ENCODE data around the gene MRPL20.
"Not testable (repeated sequence)": the region's sequence is repeated elsewhere in the genome, so short reads cannot be mapped to it uniquely, and the experiment has no call there.

The MRPL20 gene

DNA sequence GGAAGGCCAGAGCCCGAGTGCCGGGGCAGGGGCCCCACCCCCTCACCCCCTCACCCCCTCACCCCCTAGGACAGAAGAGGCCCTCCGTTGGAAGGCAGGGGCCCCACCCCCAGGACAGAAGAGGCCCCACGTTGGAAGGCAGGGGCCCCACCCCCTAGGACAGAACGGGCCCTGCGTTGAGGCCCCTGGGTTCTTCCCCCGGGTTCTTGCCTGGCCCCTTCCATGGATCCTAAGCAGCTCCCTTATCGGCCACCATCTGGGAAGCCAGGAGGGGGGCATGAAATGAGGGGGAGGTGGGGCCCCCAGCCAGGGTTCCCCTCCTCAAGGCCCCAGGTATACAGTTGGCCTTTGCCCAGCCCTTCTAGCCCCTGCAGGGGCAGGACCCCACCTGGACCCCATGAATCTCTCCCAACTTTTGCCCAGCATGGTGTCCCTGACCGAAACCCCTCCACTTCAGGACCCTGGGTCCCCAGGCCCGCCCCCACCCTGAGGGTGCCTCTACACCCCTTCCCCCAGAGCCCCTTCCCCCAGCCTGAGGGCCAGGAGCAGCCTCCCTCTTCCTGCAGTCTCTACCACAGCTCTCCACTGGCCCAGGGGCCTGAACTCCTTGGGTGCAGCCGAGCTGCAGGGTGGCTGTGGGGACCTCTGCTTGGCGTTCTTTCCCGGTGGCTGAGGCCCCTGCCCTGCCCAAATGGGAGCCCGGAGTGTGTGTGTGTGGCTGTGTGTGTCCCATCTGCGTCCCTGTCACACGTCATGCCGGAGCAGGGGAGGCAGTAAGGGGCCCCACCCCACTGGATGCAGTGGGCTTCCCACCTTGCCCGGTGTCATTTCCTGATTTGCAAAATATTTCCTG, 24.1 kb upstream of the MRPL20 start:
- no peak overlapping the region for H3K27ac ChIP-seq
- no peak overlapping the region for H3K4me3 ChIP-seq (IDR thresholded peaks at IDR 0.05; ENCODE audit: insufficient read depth, low read depth, low read length)
- no peaks in the 10 kb centered on the region for H3K4me1 ChIP-seq (ENCODE audit: low read depth, poor library complexity, severe bottlenecking)
- TF ChIP-seq, protein P1, sequence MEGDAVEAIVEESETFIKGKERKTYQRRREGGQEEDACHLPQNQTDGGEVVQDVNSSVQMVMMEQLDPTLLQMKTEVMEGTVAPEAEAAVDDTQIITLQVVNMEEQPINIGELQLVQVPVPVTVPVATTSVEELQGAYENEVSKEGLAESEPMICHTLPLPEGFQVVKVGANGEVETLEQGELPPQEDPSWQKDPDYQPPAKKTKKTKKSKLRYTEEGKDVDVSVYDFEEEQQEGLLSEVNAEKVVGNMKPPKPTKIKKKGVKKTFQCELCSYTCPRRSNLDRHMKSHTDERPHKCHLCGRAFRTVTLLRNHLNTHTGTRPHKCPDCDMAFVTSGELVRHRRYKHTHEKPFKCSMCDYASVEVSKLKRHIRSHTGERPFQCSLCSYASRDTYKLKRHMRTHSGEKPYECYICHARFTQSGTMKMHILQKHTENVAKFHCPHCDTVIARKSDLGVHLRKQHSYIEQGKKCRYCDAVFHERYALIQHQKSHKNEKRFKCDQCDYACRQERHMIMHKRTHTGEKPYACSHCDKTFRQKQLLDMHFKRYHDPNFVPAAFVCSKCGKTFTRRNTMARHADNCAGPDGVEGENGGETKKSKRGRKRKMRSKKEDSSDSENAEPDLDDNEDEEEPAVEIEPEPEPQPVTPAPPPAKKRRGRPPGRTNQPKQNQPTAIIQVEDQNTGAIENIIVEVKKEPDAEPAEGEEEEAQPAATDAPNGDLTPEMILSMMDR (conservative IDR thresholded peaks at IDR 0.05; ENCODE audit: low read depth, low read length) = no peak
- H3K4me2 ChIP-seq = no peak overlapping the region
- H2AFZ ChIP-seq (ENCODE audit: low read depth) = no peak overlapping the region
- no peaks in the 10 kb centered on the region for H3K79me2 ChIP-seq (ENCODE audit: insufficient read depth, low read depth)
- H3K36me3 ChIP-seq (ENCODE audit: insufficient read depth) = no peaks in the 10 kb centered on the region
- H4K20me1 ChIP-seq (ENCODE audit: insufficient read depth) = no peaks in the 10 kb centered on the region
- peaks cover 60% of the 10 kb centered on the region for H3K27me3 ChIP-seq (ENCODE audit: insufficient read depth, low read depth)
- H3K9ac ChIP-seq = no peak overlapping the region

DNA sequence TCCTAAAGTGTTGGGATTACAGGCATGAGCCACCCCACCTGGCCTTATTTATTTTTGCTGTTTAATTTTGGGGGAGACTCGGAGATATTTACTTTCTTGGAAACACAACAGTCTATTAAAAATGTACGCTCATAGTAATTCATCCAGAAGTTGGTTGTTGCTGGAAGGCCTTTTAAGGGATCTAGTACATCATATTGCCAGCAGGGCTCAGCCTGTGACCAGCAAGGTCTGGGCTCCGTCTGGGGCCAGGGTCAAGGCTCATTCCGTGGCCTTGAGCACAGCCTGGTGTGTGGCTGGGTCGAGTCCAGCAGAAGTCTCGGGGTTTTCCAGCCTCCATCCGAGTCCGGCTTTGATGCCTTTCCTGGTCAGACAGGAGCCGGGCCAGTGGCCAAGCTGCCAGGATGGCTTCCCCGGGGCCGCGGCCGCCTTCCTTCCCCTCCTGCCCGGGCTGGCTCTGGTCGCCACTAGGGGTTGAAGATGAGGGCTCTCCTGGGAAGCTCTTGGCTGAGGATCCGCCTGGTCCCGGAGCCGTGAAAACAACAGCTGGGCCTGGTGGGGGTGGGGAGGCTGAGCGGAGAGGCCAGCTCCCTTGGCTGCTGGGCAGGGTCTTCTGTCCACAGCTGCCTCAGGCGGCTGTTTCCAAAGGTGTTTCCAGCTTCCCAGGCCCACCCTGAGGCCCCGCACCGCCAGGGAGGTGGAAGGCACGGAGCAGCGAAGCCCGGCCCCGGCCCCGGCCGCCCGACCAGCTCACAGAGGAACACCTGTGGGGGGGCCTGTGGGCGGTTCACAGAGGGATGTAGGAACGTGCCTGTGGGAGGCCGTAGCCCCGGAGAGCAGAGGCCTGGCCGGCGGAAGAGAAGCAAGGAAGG, 23.3 kb upstream of the MRPL20 start:
- H3K4me3 ChIP-seq (IDR thresholded peaks at IDR 0.05; ENCODE audit: insufficient read depth, low read depth, low read length) = no peak overlapping the region
- H2AFZ ChIP-seq (ENCODE audit: low read depth) = no peak overlapping the region
- TF ChIP-seq, protein P1 (conservative IDR thresholded peaks at IDR 0.05; ENCODE audit: low read depth, low read length) = no peak
- no peak overlapping the region for H3K4me2 ChIP-seq
- no peak overlapping the region for H3K27ac ChIP-seq
- peaks cover 59% of the 10 kb centered on the region for H3K27me3 ChIP-seq (ENCODE audit: insufficient read depth, low read depth)
- no peaks in the 10 kb centered on the region for H3K4me1 ChIP-seq (ENCODE audit: low read depth, poor library complexity, severe bottlenecking)
- no peak overlapping the region for H3K9ac ChIP-seq
- H3K79me2 ChIP-seq (ENCODE audit: insufficient read depth, low read depth) = no peaks in the 10 kb centered on the region
- H4K20me1 ChIP-seq (ENCODE audit: insufficient read depth) = no peaks in the 10 kb centered on the region
- H3K36me3 ChIP-seq (ENCODE audit: insufficient read depth) = no peaks in the 10 kb centered on the region

DNA sequence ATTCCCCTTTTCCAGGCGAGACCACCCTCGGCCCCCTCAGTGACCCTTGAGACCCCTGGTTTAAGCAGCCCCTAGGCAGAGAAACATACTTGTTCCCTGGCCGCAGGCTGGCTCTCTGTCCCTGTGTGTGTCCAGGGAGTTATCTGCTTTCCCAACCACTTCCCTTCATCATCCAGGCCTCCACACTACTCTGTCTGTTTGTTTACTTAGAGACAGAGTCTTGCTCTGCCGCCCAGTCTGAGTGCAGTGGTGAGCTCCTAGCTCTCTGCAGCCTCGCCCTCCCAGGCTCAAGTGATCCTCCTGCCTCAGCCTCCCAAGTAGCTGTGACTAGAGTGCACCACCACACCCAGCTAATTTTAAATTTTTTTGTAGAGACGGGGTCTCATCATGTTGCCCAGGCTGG, 22.6 kb upstream of the MRPL20 start:
- Histone ChIP-seq H3K27ac (no peak overlapping the region), H3K4me3 (IDR thresholded peaks at IDR 0.05; ENCODE audit: insufficient read depth, low read depth, low read length) (no peak overlapping the region), H2AFZ (ENCODE audit: low read depth) (no peak overlapping the region), H3K4me2 (no peak overlapping the region), H3K9ac (no peak overlapping the region), H3K27me3 (ENCODE audit: insufficient read depth, low read depth) (peaks cover 53% of the 10 kb centered on the region), H3K36me3 (ENCODE audit: insufficient read depth) (no peaks in the 10 kb centered on the region), H4K20me1 (ENCODE audit: insufficient read depth) (no peaks in the 10 kb centered on the region), H3K79me2 (ENCODE audit: insufficient read depth, low read depth) (no peaks in the 10 kb centered on the region), H3K4me1 (ENCODE audit: low read depth, poor library complexity, severe bottlenecking) (no peaks in the 10 kb centered on the region)
- TF ChIP-seq, protein P1 (conservative IDR thresholded peaks at IDR 0.05; ENCODE audit: low read depth, low read length) = no peak

DNA sequence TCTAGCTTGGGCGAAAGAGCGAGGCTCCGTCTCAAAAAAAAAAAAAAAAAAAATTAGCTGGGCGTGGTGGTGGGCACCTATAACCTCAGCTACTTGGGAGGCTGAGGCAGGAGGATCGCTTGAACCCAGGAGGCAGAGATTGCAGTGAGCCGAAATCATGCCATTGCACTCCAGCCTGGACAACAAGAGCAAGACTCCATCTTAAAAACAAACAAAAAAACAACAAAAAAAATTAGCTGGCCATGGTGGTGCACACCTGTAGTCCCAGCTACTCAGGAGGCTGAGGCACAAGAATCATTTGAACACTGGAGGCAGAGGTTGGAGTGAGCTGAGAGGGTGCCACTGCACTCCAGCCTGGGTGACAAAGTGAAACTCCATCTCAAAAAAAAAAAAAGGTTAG, 21.9 kb upstream of the MRPL20 start:
- peaks cover 46% of the 10 kb centered on the region for H3K27me3 ChIP-seq (ENCODE audit: insufficient read depth, low read depth)
- H4K20me1 ChIP-seq (ENCODE audit: insufficient read depth); H3K4me1 ChIP-seq (ENCODE audit: low read depth, poor library complexity, severe bottlenecking); H3K9ac ChIP-seq; H2AFZ ChIP-seq (ENCODE audit: low read depth); H3K27ac ChIP-seq; H3K36me3 ChIP-seq (ENCODE audit: insufficient read depth); H3K79me2 ChIP-seq (ENCODE audit: insufficient read depth, low read depth); H3K4me2 ChIP-seq; H3K4me3 ChIP-seq (IDR thresholded peaks at IDR 0.05; ENCODE audit: insufficient read depth, low read depth, low read length): not testable (repeated sequence)
